B cell (primary cell): Measurements from ENCODE around the gene SURF2. TPM values are rescaled to one million over a fixed set of nuclear protein-coding genes. Genes with fewer than 3 reads are reported as not detected.

Experiments used
- ATAC-seq: fragments of 200-7000 bp; cut with Tn5 transposase; one replicate; pipeline ENCODE4 v1.10.0; 2021; ENCODE audit warnings: low read depth, mild to moderate bottlenecking, moderate number of reproducible peaks, moderate library complexity
- CTCF ChIA-PET: fragments of 350-600 bp; sonication (Branson Sonifier 250); formaldehyde crosslinking; loops from one replicate; lab custom pipeline; 2021; ENCODE audit warnings: antibody characterized with exemption, inconsistent platforms; lab: Charles Lee
- POLR2A ChIA-PET: fragments of 350-600 bp; sonication (Branson Sonifier 250); formaldehyde crosslinking; loops from one replicate; lab custom pipeline; 2021; ENCODE audit warnings: antibody characterized with exemption; lab: Charles Lee
- DNase-seq: peaks from one replicate; pipeline ENCODE4 v3.0.0; 2013
- H2AFZ ChIP-seq: 2 replicates; pipeline ENCODE4 v1.6.1; 2012; ENCODE audit warnings: mild to moderate bottlenecking, low read depth, low read length; ENCODE audit not compliant: insufficient read depth, poor library complexity, severe bottlenecking
- H3K27ac ChIP-seq, 2 donors: 1 replicate in 1 of 2; 2 replicates in 1 of 2; pipeline ENCODE4 v1.5.1; 2012 to 2013; ENCODE audit warnings: low read length in 2 of 2, mild to moderate bottlenecking in 2 of 2, moderate library complexity in 1 of 2
- H3K27me3 ChIP-seq, 4 experiments: fragments of 200-600 bp in 1 of 4; sonication (generic) in 1 of 4; replicated peaks in 1 of 4; 1 replicate in 2 of 4; 2 replicates in 2 of 4; pipeline versions ENCODE4 v1.6.1 to v1.7.0; 2013 to 2016; ENCODE audit warnings: low read length in 3 of 4, mild to moderate bottlenecking in 2 of 4, mixed read lengths in 1 of 4, moderate library complexity in 1 of 4; ENCODE audit not compliant: insufficient read depth in 4 of 4, control insufficient read depth in 3 of 4; ENCODE audit errors: control extremely low read depth in 1 of 4
- H3K36me3 ChIP-seq, 2 experiments: replicated peaks in 1 of 2; 1 replicate in 1 of 2; 2 replicates in 1 of 2; pipeline versions ENCODE4 v1.6.1 to v1.7.1; 2013; ENCODE audit warnings: low read length in 1 of 2; ENCODE audit not compliant: insufficient read depth in 2 of 2, control insufficient read depth in 1 of 2; ENCODE audit errors: control extremely low read depth in 1 of 2, extremely low read depth in 1 of 2
- H3K4me1 ChIP-seq, 2 donors: fragments of 200-600 bp in 1 of 2; sonication (generic) in 1 of 2; 1 replicate in 1 of 2; 2 replicates in 1 of 2; pipeline versions ENCODE4 v1.5.1 to v1.6.1; 2013 to 2017; ENCODE audit warnings: low read length in 2 of 2; ENCODE audit not compliant: control insufficient read depth in 2 of 2, insufficient read depth in 2 of 2
- H3K4me2 ChIP-seq: replicated peaks from 2 replicates; pipeline ENCODE3; 2012; ENCODE audit warnings: mild to moderate bottlenecking, low read depth, low read length; ENCODE audit not compliant: poor library complexity, severe bottlenecking
- H3K4me3 ChIP-seq, 5 experiments: fragments of 200-600 bp in 1 of 5; sonication (generic) in 1 of 5; 1 replicate in 3 of 5; 2 replicates in 2 of 5; pipeline versions ENCODE4 v1.5.1 to v1.7.0; 2011 to 2016; ENCODE audit warnings: low read length in 4 of 5, mild to moderate bottlenecking in 4 of 5, low read depth in 2 of 5, control low read depth in 1 of 5, moderate library complexity in 1 of 5; ENCODE audit not compliant: insufficient read depth in 1 of 5; ENCODE audit errors: control extremely low read depth in 1 of 5, extremely low read depth in 1 of 5
- H3K79me2 ChIP-seq: fragments of 200-600 bp; sonication (generic); one replicate; pipeline ENCODE4 v1.6.0; 2016; ENCODE audit warnings: low read length; ENCODE audit not compliant: control insufficient read depth, insufficient read depth
- H3K9ac ChIP-seq: fragments of 200-600 bp; sonication (generic); 2 replicates; pipeline ENCODE4 v1.6.1; 2017; ENCODE audit warnings: mild to moderate bottlenecking, low read length, moderate library complexity
- H3K9me3 ChIP-seq, 3 donors: one replicate each; pipeline versions ENCODE4 v1.6.1 to v1.7.1; 2013; ENCODE audit warnings: low read length in 2 of 3; ENCODE audit not compliant: control insufficient read depth in 2 of 3, insufficient read depth in 1 of 3; ENCODE audit errors: control extremely low read depth in 1 of 3
- H4K20me1 ChIP-seq: 2 replicates; pipeline ENCODE4 v1.6.0; 2012; ENCODE audit warnings: mild to moderate bottlenecking, low read length; ENCODE audit not compliant: insufficient read depth, control insufficient read depth, poor library complexity, severe bottlenecking
- H3K27ac Mint-ChIP-seq: one replicate; pipeline ENCODE4 v1.8.0; 2021; ENCODE audit warnings: mixed read lengths
- H3K27me3 Mint-ChIP-seq: one replicate; pipeline ENCODE4 v1.8.0; 2021; ENCODE audit warnings: mixed read lengths
- H3K4me1 Mint-ChIP-seq: one replicate; pipeline ENCODE4 v1.8.0; 2021; ENCODE audit warnings: mixed read lengths
- H3K4me3 Mint-ChIP-seq: one replicate; pipeline ENCODE4 v1.8.0; 2021; ENCODE audit warnings: mixed read lengths
- H3K9me3 Mint-ChIP-seq: one replicate; pipeline ENCODE4 v1.8.0; 2022; ENCODE audit warnings: mixed read lengths; ENCODE audit not compliant: insufficient read depth
- CTCF ChIP-seq: fragments of 200-600 bp; IDR thresholded peaks from one replicate; pipeline ENCODE4 v1.8.0; 2022; ENCODE audit warnings: antibody characterized with exemption, mild to moderate bottlenecking
- EZH2 ChIP-seq: IDR thresholded peaks from 2 replicates; pipeline ENCODE4 v1.6.1; 2012; ENCODE audit warnings: borderline replicate concordance, low read depth, mild to moderate bottlenecking, moderate library complexity, low read length; ENCODE audit not compliant: insufficient read depth, poor library complexity, severe bottlenecking
- WGBS: methylation state at CpG from one replicate; pipeline ENCODE4 v1.1.5; 2013; ENCODE audit warnings: missing lambda C conversion rate; ENCODE audit not compliant: insufficient coverage; 5-methylcytosine and 5-hydroxymethylcytosine counted together
- intact Hi-C: fragments of 100-400 bp; cut with micrococcal nuclease; formaldehyde crosslinking; loops from one replicate; pipeline ENCODE4 v1.10.0; 2022
- polyA plus RNA-seq: library from polyadenylated mRNA; depleted of rRNA; stranded (reverse); fragments of >200 nt; gene quantifications from 2 replicates; pipeline ENCODE4 v1.2.3, GENCODE V29; 2012
- total RNA-seq, 2 donors: library from RNA; stranded (reverse); fragments of 120-200 nt in 1 of 2; gene quantifications; 1 replicate in 1 of 2; 2 replicates in 1 of 2; pipeline versions ENCODE4 v1.2.3 to v1.2.4, GENCODE V29; 2013 to 2022

Gene SURF2
- total and polyA plus RNA-seq, 2 donors (not counting 1 experiment from before 2014, with no cell fraction given) = 17.1 to 17.3 TPM

- ChIA-PET POLR2A (interaction anchor here (0.6 kb wide), 1 partner anchor 172 kb away, joined by 3 read pairs; no protein-coding TSS in a partner anchor), CTCF (no interaction called here)
- Histone ChIP-seq H3K79me2 (no peaks in the 10 kb centered on the region), H3K4me3 (no peak overlapping the region), H3K27ac (no peak overlapping the region), H3K36me3 (peaks cover 0 to 1% of the 10 kb centered on the region in 2 experiments), H3K4me2 (no peak overlapping the region), H4K20me1 (no peaks in the 10 kb centered on the region), H3K27me3 (no peaks in the 10 kb centered on the region), H3K9ac (no peak overlapping the region), H3K9me3 (peaks cover 0 to 8% (median 0%) of the 10 kb centered on the region in 3 donors), H2AFZ (no peak overlapping the region), H3K4me1 (no peaks in the 10 kb centered on the region)
- WGBS = 61% methylated on average over 14 of the region's 14 CpGs
- Mint-ChIP-seq H3K4me3 (no peak overlapping the region), H3K27me3 (peaks cover 4% of the 10 kb centered on the region), H3K9me3 (no peaks in the 10 kb centered on the region), H3K27ac (no peak overlapping the region), H3K4me1 (no peaks in the 10 kb centered on the region)
- no peak for DNase-seq
- TF ChIP-seq CTCF (no peak), EZH2 (no peak)
- intact Hi-C loops = no loop called here
- ATAC-seq = no peak
Observed at GRCh38 chr9:133322701-133323100, 33.6 kb upstream of the SURF2 start.

GRCh38 chr9:133323211-133323610, 33.1 kb upstream of the SURF2 start:
- Mint-ChIP-seq H3K27me3 (peaks cover 4% of the 10 kb centered on the region), H3K9me3 (no peaks in the 10 kb centered on the region), H3K4me3 (no peak overlapping the region), H3K4me1 (no peaks in the 10 kb centered on the region), H3K27ac (no peak overlapping the region)
- H3K4me3 ChIP-seq = no peak overlapping the region
- H3K27me3 ChIP-seq = no peaks in the 10 kb centered on the region
- no peak overlapping the region for H3K27ac ChIP-seq
- intact Hi-C loops = no loop called here
- peaks cover 0 to 8% (median 0%) of the 10 kb centered on the region in 3 donors for H3K9me3 ChIP-seq
- TF ChIP-seq CTCF (no peak), EZH2 (no peak)
- no peak overlapping the region for H3K9ac ChIP-seq
- no peak overlapping the region for H2AFZ ChIP-seq
- no peak overlapping the region for H3K4me2 ChIP-seq
- CTCF ChIA-PET = no interaction called here
- ATAC-seq (no peak), DNase-seq (no peak)
- peaks cover 0 to 3% of the 10 kb centered on the region in 2 experiments for H3K36me3 ChIP-seq
- H3K4me1 ChIP-seq = no peaks in the 10 kb centered on the region
- WGBS = 97% methylated on average over 6 of the region's 10 CpGs
- no peaks in the 10 kb centered on the region for H4K20me1 ChIP-seq
- POLR2A ChIA-PET = no interaction called here
- no peaks in the 10 kb centered on the region for H3K79me2 ChIP-seq
